LNCAP (cell line): Measurements from ENCODE around the gene MRPL12.

Experiments used
- TF ChIP-seq, protein P1 (sequence below): fragments of 450-650 bp; IDR thresholded peaks from 2 replicates; pipeline ENCODE4 v1.5.1; 2017; ENCODE audit warnings: mild to moderate bottlenecking

The MRPL12 gene

DNA sequence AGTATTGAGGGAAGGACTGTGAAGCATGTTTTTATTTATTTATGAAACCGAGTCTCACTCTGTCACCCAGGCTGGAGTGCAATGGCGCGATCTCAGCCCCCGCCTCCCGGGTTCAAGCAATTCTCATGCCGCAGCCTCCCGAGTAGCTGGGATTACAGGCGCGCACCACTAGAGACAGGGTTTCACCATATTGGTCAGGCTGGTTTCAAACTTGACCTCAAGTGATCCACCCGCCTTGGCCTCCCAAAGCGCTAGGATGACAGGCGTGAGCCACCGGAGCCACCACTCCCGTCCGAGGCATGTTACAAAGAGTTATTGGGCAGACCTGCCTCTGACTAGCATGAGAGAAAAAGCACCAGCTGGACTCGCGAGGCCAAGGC, 3.1 kb downstream of the MRPL12 start:
- TF ChIP-seq, protein P1, sequence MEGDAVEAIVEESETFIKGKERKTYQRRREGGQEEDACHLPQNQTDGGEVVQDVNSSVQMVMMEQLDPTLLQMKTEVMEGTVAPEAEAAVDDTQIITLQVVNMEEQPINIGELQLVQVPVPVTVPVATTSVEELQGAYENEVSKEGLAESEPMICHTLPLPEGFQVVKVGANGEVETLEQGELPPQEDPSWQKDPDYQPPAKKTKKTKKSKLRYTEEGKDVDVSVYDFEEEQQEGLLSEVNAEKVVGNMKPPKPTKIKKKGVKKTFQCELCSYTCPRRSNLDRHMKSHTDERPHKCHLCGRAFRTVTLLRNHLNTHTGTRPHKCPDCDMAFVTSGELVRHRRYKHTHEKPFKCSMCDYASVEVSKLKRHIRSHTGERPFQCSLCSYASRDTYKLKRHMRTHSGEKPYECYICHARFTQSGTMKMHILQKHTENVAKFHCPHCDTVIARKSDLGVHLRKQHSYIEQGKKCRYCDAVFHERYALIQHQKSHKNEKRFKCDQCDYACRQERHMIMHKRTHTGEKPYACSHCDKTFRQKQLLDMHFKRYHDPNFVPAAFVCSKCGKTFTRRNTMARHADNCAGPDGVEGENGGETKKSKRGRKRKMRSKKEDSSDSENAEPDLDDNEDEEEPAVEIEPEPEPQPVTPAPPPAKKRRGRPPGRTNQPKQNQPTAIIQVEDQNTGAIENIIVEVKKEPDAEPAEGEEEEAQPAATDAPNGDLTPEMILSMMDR = no peak

- TF ChIP-seq, protein P1 = no peak
Measured at GRCh38 chr17:81706757-81707624, 3.8 kb downstream of the MRPL12 start.

DNA sequence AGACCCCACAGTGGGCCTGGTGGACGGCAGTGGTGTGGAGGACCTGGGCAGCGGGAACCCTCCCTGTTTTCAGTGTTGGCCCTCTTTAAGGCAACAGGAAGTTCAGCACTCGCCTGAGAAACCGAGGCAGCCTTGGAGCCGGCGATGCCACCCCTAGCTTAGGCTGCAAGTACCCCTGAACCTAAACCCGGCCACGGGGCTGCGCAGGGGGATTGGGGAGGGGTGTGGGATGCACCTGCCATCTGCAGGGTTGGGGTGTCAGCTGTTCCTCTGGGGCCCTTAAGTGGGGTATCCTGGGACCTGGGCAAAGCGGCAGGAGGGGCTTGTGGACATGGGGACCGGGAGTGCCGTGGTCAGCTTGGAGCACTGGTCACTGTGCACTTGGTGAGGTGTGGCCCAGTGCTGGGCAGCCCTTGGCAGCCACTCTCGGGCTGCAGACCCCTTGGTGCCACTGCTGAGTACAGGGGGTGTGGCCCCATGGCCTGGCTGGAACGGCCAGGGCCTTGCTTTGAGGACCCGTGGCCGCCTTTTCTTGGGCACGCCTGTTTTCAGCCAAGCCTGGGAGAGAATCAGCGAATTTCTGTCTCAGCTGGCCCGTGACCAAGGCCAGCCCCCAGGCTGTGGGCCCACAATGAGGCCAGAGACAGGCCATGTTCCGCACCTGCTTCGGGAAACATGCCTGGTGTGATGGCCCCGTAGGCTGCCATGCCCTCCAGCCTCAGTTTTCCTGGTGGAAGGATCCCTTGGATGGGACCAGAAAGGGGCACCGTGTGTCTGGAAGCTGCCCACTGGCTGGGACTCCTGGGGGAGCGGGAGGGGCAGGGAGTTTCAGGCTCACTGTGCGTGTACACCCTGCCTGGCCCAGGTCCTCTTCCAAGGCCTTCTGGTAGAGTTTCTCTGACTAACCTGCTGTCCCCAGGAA, 4.8 kb downstream of the MRPL12 start:
- TF ChIP-seq, protein P1 = no peak

DNA sequence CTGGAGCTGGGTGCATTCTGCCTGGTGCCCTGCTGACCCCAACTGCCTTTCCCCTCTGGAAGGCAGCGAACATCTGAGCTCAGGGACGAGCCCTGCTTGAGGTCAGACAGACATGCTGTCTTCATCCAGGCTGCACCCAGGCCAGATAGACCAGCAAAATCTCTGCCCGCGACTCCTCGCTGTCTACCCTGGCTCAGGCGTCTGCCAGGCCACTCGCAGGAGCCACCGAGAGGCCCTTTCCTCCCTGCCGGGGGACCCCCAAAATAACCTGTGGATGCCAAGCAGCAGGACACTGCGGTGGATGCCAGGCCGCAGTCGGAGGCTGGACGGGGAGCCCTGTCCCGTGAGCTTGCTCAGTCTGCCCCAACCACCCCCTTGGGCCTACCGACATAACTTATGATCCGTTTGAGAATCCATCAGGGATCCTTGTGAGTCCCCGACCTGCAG, 5.6 kb downstream of the MRPL12 start:
- TF ChIP-seq, protein P1 = no peak

DNA sequence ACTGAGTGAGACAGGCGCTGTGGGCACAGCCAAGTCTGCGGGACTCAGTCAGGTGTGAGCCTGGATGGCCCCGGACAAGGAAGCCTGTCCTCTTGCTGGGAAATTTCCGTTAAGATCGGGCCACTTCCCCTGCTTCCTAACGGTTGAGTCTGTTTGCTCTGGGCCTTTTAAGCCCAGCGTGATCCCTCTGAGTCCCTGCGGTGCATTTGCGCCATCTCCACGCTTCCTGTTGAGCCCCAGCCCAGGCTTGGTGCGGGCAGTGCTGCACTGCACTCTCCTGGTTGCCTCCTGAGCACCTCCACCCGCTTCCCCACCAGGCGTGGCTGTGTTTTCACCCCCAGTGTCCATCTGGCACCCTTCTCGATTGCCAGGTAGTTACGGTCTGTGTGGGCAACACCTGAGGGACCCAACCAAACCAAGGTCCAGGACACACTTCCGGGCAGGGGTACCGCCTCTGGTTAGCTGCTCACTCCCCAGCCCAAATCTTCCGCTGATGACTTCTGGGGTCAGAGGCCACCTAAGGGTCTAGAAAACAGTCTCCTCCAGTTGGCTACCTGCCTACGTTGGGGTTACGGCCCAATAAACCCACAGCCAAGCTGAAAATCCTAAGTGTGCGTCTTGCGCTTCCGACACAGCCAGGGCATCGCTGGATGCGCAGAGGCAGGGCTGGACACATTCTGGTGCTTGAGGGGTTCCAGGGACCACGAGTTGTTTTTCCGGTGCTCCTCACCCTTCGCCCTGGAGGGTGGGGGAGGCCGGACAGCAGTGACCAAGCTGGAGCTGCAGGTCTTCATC, 7.5 kb downstream of the MRPL12 start:
- TF ChIP-seq, protein P1 = no peak

GRCh38 chr17:81711814-81712467, 8.8 kb downstream of the MRPL12 start, which contains the start of gene SLC25A10:
Gene SLC25A10, plus strand, starts transcription at chr17:81712284. Its CDS starts 143 bp downstream, at chr17:81712427.
- TF ChIP-seq, protein P1 = no peak
